GM11168 (cell line): ENCODE measurements around the gene CDH13.

ENCODE experiments used
- in situ Hi-C: fragments of 300-500 bp; cut with MboI; formaldehyde crosslinking; loops from one replicate; pipeline ENCODE4 v1.12.0; 2022; ENCODE audit warnings: low sequenced_read_pairs; ENCODE audit not compliant: unreplicated experiment

Gene CDH13

GRCh38 chr16:83353241-83353640 lies 726.5 kb downstream of the CDH13 start:
- in situ Hi-C loops = no loop called here

GRCh38 chr16:83354015-83354414 lies 727.2 kb downstream of the CDH13 start:
- in situ Hi-C loops = no loop called here

GRCh38 chr16:83355570-83356218 lies 728.9 kb downstream of the CDH13 start:
- in situ Hi-C loops = no loop called here

DNA sequence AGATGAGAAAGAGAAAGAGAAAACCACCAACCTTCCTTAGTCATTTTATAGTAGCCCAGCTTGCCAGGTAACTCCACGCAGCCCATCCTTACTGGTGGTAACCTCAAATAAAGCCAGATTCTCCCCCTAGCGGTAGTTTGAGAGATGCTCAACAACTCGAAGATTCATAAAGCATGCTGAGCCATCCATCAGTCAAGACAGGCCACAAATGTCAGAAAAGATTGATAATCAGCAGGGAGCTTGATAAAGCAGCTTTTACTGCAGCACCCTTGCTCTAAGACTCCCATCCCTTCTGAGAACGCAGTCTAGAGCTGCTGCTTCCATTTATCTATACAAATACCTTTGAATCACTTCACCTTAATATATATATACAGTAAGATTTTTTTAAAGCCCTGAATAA lies 729.5 kb downstream of the CDH13 start:
- in situ Hi-C loops = no loop called here

- in situ Hi-C loops = no loop called here
Measured at GRCh38 chr16:83356986-83357385, 730.2 kb downstream of the CDH13 start.

DNA sequence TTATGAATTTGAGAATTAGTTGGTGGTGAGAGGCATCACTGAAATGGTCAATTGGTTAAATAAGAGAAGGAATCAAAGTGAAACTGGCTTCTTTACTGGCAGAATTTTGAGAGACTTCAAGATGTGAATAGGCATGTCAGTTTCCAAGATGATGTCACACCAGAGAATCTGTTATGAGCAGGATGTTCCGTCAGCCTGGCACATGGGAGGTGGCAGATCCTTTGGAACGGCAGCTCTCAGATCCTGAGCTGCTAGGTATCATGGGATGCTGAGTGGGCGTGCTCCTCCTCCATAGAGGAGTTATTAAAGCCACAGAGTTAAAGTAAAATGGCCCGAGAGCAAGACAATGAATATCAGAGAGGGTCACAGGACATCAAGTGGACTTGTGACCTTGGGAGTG lies 736.8 kb downstream of the CDH13 start:
- in situ Hi-C loops = no loop called here

DNA sequence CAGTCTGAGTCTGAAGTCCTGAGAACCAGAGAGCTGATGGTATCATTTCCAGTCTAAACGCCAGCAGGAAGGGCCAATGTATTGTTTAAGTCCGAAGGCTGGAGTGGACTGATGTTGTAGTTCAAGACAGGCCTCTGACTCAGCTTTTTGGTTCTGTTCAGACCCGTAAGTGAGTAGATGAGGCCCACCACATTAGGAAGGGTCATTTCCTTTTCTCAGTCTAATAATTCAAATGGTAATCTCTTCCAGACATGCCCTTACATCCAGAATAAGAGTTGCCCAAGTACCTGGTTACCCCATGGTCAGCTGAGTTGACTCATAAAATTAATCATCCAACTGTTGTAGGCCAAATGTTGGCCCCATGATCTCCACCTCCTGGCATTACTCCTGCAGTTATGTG lies 738.4 kb downstream of the CDH13 start:
- in situ Hi-C loops = no loop called here

DNA sequence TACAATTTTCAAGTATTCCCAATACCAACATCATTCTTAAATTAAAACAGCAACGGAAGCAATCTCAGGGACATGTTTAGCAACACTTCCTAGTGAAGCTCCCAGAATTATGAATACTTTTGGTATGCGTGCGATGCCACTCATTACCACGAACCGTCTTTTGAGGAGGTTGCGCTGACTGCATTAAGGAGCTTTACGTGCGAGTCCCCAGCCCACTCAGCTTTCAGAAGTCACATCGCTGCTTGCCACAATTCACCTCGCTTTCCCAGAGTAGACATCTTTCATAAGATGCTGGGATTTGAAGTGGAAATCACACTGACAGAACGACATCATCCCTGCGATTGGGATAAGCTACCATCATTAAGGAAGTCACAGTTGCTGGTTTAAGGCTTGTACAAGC lies 739.5 kb downstream of the CDH13 start:
- in situ Hi-C loops = no loop called here

DNA sequence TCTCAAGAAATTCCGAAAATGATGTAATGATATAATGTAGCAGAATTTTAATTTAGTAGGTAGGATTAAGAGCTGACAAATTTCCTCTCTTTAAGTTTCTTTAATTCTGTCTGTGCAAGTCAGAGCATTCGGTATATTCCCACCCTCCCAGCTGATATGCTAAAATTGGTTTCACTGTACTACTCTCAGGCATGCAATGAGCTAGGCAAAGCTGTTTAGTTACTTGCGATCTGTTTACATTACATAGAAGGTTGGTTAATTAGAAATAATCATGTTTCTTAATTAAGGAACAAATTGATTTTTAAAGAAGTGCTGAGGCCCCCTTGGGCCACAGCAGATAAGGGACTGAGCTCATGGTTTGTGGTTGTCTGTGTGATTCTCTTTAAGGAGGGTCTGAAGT lies 748.2 kb downstream of the CDH13 start:
- in situ Hi-C loops = no loop called here

GRCh38 chr16:83389751-83390150 lies 763.0 kb downstream of the CDH13 start:
- in situ Hi-C loops = no loop called here

GRCh38 chr16:83390759-83391158 lies 764.0 kb downstream of the CDH13 start:
- in situ Hi-C loops = no loop called here

- in situ Hi-C loops = no loop called here
Measured at GRCh38 chr16:83392743-83393142, 766.0 kb downstream of the CDH13 start.

- in situ Hi-C loops = no loop called here
Measured at GRCh38 chr16:83393196-83393981, 766.6 kb downstream of the CDH13 start.

GRCh38 chr16:83397601-83398291 lies 771.0 kb downstream of the CDH13 start:
- in situ Hi-C loops = no loop called here

DNA sequence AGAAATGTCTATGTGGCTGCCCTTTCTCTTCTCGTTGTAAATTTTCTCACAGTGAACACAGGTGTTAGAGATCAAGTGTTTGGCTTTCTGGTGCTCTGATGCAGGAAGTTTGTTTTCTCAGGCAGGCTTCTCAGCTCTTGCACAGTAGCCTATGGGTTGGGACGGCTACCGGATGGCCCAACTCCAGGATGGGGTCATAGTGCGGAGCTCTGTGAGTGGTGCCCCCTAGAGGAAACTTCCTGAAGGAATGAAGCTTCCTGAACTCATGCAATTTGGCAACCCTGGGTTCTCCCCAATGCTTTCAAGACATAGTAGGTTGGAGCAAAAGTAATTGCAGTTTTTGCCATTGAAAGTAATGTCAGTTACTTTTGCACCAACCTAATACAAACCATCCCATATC lies 773.5 kb downstream of the CDH13 start:
- in situ Hi-C loops = no loop called here

GRCh38 chr16:83402160-83402814 lies 775.5 kb downstream of the CDH13 start:
- in situ Hi-C loops = no loop called here

DNA sequence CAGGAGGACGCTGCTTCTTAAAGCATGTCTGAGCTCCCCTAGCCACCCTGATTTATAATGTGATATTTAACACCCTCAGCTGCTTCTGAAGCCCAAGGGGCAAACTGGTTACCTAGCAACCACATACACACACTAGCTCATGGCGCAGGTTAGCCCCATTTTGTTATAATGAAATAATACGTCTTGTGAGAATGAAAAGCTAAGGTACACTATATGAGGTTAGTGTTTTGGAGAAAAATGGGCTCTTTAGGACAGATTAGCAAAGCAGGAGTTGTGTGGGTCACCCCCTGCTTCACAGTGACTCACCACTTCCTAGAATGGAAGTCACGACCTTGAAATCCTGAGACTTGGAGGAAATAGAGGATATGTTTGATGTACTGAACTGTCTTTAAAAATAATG lies 776.2 kb downstream of the CDH13 start:
- in situ Hi-C loops = no loop called here

- in situ Hi-C loops = no loop called here
Measured at GRCh38 chr16:83403761-83404160, 777.0 kb downstream of the CDH13 start.

DNA sequence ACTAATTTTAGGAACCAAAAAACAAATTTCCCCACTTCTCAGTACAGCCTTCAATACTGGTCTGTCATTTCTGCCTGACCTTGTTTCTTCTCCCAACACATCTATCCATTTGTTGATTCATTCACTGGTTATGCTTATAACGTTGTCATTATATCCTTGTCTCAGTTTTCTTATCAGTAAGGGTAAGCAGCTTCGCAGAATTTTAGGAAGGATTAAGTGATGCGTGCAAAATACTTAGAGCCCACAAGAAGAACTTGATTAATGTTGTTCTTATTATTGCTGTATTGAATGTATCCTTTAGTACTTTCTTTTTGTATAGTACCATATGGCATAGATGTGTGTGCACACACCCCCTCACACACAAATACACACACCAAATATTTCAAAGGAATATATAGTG lies 777.5 kb downstream of the CDH13 start:
- in situ Hi-C loops = no loop called here

- in situ Hi-C loops = no loop called here
Measured at GRCh38 chr16:83407928-83408327, 781.2 kb downstream of the CDH13 start.

DNA sequence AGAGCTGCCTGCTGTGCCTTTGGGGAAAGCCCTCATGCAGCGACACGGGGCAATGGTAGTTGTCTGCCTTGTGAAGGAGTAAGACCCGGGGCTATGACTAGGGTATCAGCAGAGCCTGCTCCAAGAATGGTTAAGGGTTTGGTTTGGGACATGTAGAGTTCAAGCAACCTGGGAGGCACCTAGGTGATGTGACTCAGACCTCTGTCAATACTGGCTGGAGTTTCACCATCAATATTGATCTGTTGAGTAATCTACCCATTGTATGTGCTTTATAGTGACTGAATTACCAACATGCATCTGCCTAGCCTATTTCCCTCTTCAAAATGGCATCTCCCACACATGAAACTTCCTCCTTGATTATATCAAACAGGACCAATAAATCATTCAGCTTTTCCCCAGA lies 782.6 kb downstream of the CDH13 start:
- in situ Hi-C loops = no loop called here
